Vagina (tissue), 2 donors: Measurements from ENCODE around the gene PRDM4.

Experiments used
- CTCF ChIP-seq, 3 experiments: fragments of 450-650 bp in 2 of 3; fragments of 200-600 bp in 1 of 3; sonication (generic) in 1 of 3; IDR thresholded peaks; one replicate each; pipeline ENCODE4 v1.5.1; 2017 to 2019; ENCODE audit warnings: antibody characterized with exemption in 3 of 3, mild to moderate bottlenecking in 2 of 3, moderate library complexity in 2 of 3
- POLR2A ChIP-seq, 2 donors: fragments of 450-650 bp; IDR thresholded peaks; one replicate each; pipeline ENCODE4 v1.6.1; 2017; ENCODE audit warnings: antibody characterized with exemption in 2 of 2, mild to moderate bottlenecking in 2 of 2, moderate library complexity in 2 of 2
- POLR2AphosphoS5 ChIP-seq, 2 donors: sonication (generic); formaldehyde crosslinking; IDR thresholded peaks; one replicate each; pipeline ENCODE4 v1.9.0; 2017; ENCODE audit warnings: antibody characterized with exemption in 2 of 2, mild to moderate bottlenecking in 2 of 2, low read depth in 1 of 2; ENCODE audit not compliant: insufficient read depth in 1 of 2

GRCh38 chr12:107761502-107761904 lies 566 bp upstream of the PRDM4 start:
- TF ChIP-seq CTCF (IDR thresholded peaks at IDR 0.05) (no peak), POLR2A (IDR thresholded peaks at IDR 0.05) (no peak), POLR2AphosphoS5 (IDR thresholded peaks at IDR 0.05; ENCODE audit: insufficient read depth in 1 of 2, low read depth in 1 of 2) (no peak)
